ENCODE data around the gene MATCAP1. TPM values are rescaled to one million over a fixed set of nuclear protein-coding genes. Genes with fewer than 3 reads are reported as not detected.

Gene MATCAP1
- polyA plus RNA-seq, 1 donor (not counting 4 experiments of a cell fraction or from before 2014, with no cell fraction given) = 13.3 TPM

GRCh38 chr16:67162506-67163163, 21.1 kb downstream of the MATCAP1 start:
- dilution Hi-C loops (cut with MboI; ENCODE audit: extremely low pct_ligation_motif_present, low sequenced_read_pairs) = no loop called here
- Histone ChIP-seq H3K27ac (ENCODE audit: control insufficient read depth, insufficient read depth, low read length) (no peak overlapping the region), H3K27me3 (ENCODE audit: control insufficient read depth, extremely low read depth, insufficient read depth, low read length) (peaks cover 7% of the 10 kb centered on the region)

DNA sequence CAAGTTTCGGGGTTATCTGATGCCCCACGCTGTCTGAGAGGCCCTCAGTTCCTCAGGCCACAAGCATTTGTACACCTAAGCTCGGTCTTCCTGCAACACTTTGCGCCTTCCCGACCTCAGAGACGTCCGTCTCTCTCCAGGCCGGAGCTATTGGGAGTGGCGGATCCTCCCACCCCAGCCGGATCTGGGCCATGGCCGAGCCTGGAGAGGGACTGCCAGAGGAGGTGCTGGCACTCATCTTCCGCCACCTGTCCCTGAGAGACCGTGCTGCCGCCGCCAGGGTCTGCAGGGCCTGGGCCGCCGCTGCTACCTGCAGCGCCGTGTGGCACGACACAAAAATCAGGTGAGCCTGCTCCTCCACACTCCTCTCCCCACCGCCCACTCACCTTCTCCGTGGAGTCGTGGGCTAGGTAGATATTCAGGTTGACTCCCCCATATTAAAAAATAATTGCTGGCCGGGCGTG, 22.1 kb downstream of the MATCAP1 start:
- DNase-seq (ENCODE audit: low read depth, low spot score) (no peak), FAIRE-seq (no peak)
- H3K9me1 ChIP-seq (ENCODE audit: control insufficient read depth, extremely low read depth, insufficient read depth, low read length) = peaks cover 3% of the 10 kb centered on the region
- no peaks in the 10 kb centered on the region for H3K9me3 ChIP-seq (ENCODE audit: control insufficient read depth, low read depth, low read length)
- H2AFZ ChIP-seq (ENCODE audit: control insufficient read depth, low read length) = no peak overlapping the region
- no peaks in the 10 kb centered on the region for H3K36me3 ChIP-seq (ENCODE audit: control insufficient read depth in 2 of 2, extremely low read depth in 1 of 2, insufficient read depth in 2 of 2, low read length in 2 of 2)
- dilution Hi-C loops (cut with MboI; ENCODE audit: extremely low pct_ligation_motif_present, low sequenced_read_pairs) = no loop called here
- H3K4me3 ChIP-seq (ENCODE audit: control insufficient read depth in 2 of 3, extremely low read depth in 1 of 3, insufficient read depth in 2 of 3, low read depth in 1 of 3, low read length in 3 of 3) = no peak overlapping the region
- no peaks in the 10 kb centered on the region for H4K20me1 ChIP-seq (ENCODE audit: control insufficient read depth, extremely low read depth, insufficient read depth, low read length)
- H3K4me2 ChIP-seq (ENCODE audit: control insufficient read depth, extremely low read depth, insufficient read depth, low read depth, low read length) = peak overlapping the region; percentile 92
- H3K27ac ChIP-seq (ENCODE audit: control insufficient read depth, insufficient read depth, low read length) = no peak overlapping the region
- peaks cover 7% of the 10 kb centered on the region for H3K27me3 ChIP-seq (ENCODE audit: control insufficient read depth, extremely low read depth, insufficient read depth, low read length)
- no peak for TF ChIP-seq EZH2 (IDR thresholded peaks at IDR 0.05; ENCODE audit: low read length)
- TF ChIP-seq CTCF (optimal IDR thresholded peaks at IDR 0.05 in 1 of 3, IDR thresholded peaks at IDR 0.05 in 1 of 3, conservative IDR thresholded peaks at IDR 0.05 in 1 of 3; ENCODE audit: extremely low read depth in 1 of 3, insufficient read depth in 2 of 3, low read length in 3 of 3) = no peak
- H3K79me2 ChIP-seq (ENCODE audit: control insufficient read depth, insufficient read depth, low read length) = no peaks in the 10 kb centered on the region
- no peak overlapping the region for H3K9ac ChIP-seq (ENCODE audit: control insufficient read depth, extremely low read depth, insufficient read depth, low read length)
- peaks cover 30% of the 10 kb centered on the region for H3K4me1 ChIP-seq (ENCODE audit: control insufficient read depth, extremely low read depth, insufficient read depth, low read length)

More at GRCh38 chr16:67162506-67163163, 21.1 kb downstream of the MATCAP1 start:
- Histone ChIP-seq H3K4me3 (ENCODE audit: control insufficient read depth in 2 of 3, extremely low read depth in 1 of 3, insufficient read depth in 2 of 3, low read depth in 1 of 3, low read length in 3 of 3) (peak overlapping the region in 1 of 3 experiments; percentile 56), H3K9ac (ENCODE audit: control insufficient read depth, extremely low read depth, insufficient read depth, low read length) (no peak overlapping the region), H4K20me1 (ENCODE audit: control insufficient read depth, extremely low read depth, insufficient read depth, low read length) (no peaks in the 10 kb centered on the region), H3K4me1 (ENCODE audit: control insufficient read depth, extremely low read depth, insufficient read depth, low read length) (peaks cover 30% of the 10 kb centered on the region), H2AFZ (ENCODE audit: control insufficient read depth, low read length) (no peak overlapping the region), H3K9me1 (ENCODE audit: control insufficient read depth, extremely low read depth, insufficient read depth, low read length) (no peaks in the 10 kb centered on the region), H3K79me2 (ENCODE audit: control insufficient read depth, insufficient read depth, low read length) (no peaks in the 10 kb centered on the region), H3K36me3 (ENCODE audit: control insufficient read depth in 2 of 2, extremely low read depth in 1 of 2, insufficient read depth in 2 of 2, low read length in 2 of 2) (no peaks in the 10 kb centered on the region), H3K9me3 (ENCODE audit: control insufficient read depth, low read depth, low read length) (no peaks in the 10 kb centered on the region), H3K4me2 (ENCODE audit: control insufficient read depth, extremely low read depth, insufficient read depth, low read depth, low read length) (peak overlapping the region; percentile 65)
- FAIRE-seq = no peak
- TF ChIP-seq EZH2 (IDR thresholded peaks at IDR 0.05; ENCODE audit: low read length) (no peak), CTCF (optimal IDR thresholded peaks at IDR 0.05 in 1 of 3, IDR thresholded peaks at IDR 0.05 in 1 of 3, conservative IDR thresholded peaks at IDR 0.05 in 1 of 3; ENCODE audit: extremely low read depth in 1 of 3, insufficient read depth in 2 of 3, low read length in 3 of 3) (no peak)
- DNase-seq (ENCODE audit: low read depth, low spot score) = no peak
